Suprapubic skin (tissue), 4 donors: ENCODE measurements around the gene THAP11. TPM values are rescaled to one million over a fixed set of nuclear protein-coding genes. Genes with fewer than 3 reads are reported as not detected.
A peak's percentile ranks its signal among the peaks of the same experiment; 100 is the strongest.

Experiments
- DNase-seq, 2 donors: peaks; one replicate each; pipeline ENCODE4 v3.0.0-alpha.2; 2019; ENCODE audit warnings: low spot score in 2 of 2
- H3K27ac ChIP-seq: fragments of 200-600 bp; sonication (generic); one replicate; pipeline ENCODE4 v1.5.1; 2019
- H3K27me3 ChIP-seq: fragments of 200-600 bp; sonication (generic); one replicate; pipeline ENCODE4 v1.5.1; 2019
- H3K36me3 ChIP-seq: fragments of 200-600 bp; sonication (generic); one replicate; pipeline ENCODE4 v1.5.1; 2019
- H3K4me1 ChIP-seq: fragments of 200-600 bp; sonication (generic); one replicate; pipeline ENCODE4 v1.5.1; 2019
- H3K4me3 ChIP-seq: fragments of 200-600 bp; sonication (generic); one replicate; pipeline ENCODE4 v1.5.1; 2019; ENCODE audit warnings: mild to moderate bottlenecking
- H3K9me3 ChIP-seq: fragments of 200-600 bp; sonication (generic); one replicate; pipeline ENCODE4 v1.5.1; 2019
- CTCF ChIP-seq, 2 donors: fragments of 200-600 bp in 1 of 2; fragments of 450-650 bp in 1 of 2; sonication (generic) in 1 of 2; IDR thresholded peaks; one replicate each; pipeline ENCODE4 v1.5.1; 2016 to 2019; ENCODE audit warnings: antibody characterized with exemption in 2 of 2, mild to moderate bottlenecking in 1 of 2, moderate library complexity in 1 of 2
- EP300 ChIP-seq: sonication (generic); formaldehyde crosslinking; IDR thresholded peaks from one replicate; pipeline ENCODE4 v1.6.1; 2017; ENCODE audit warnings: antibody characterized with exemption
- POLR2A ChIP-seq, 2 donors: fragments of 450-650 bp; IDR thresholded peaks; one replicate each; pipeline ENCODE4 v1.6.1; 2017; ENCODE audit warnings: antibody characterized with exemption in 2 of 2, mild to moderate bottlenecking in 2 of 2, moderate library complexity in 2 of 2
- POLR2AphosphoS5 ChIP-seq, 3 donors: sonication (generic); formaldehyde crosslinking; IDR thresholded peaks; one replicate each; pipeline ENCODE4 v1.6.1; 2017; ENCODE audit warnings: antibody characterized with exemption in 3 of 3
- WGBS: methylation state at CpG from one replicate; pipeline ENCODE4 v1.1.5; 2018; 5-methylcytosine and 5-hydroxymethylcytosine counted together
- total RNA-seq, 4 donors: library from RNA; depleted of rRNA; stranded (reverse); fragments of >200 nt; gene quantifications; one replicate each; pipeline ENCODE4 v1.1.0, GENCODE V29; 2016

Gene THAP11
- total RNA-seq, 4 donors from 2014 or later = 45.7 to 92.0 (median 76.4) TPM

- TF ChIP-seq POLR2AphosphoS5 (IDR thresholded peaks at IDR 0.05) (no peak), CTCF (IDR thresholded peaks at IDR 0.05) (no peak), EP300 (no peak), POLR2A (IDR thresholded peaks at IDR 0.05) (no peak)
- H3K36me3 ChIP-seq = no peaks in the 10 kb centered on the region
- H3K9me3 ChIP-seq = no peaks in the 10 kb centered on the region
- DNase-seq = peak in 1 of 2 donors; percentile 81
- WGBS = 0% methylated on average over 8 of the region's 62 CpGs
- peak within 1 kb of the TSS; percentile 95 for H3K27ac ChIP-seq
- no peaks in the 10 kb centered on the region for H3K27me3 ChIP-seq
- H3K4me3 ChIP-seq = peak within 1 kb of the TSS; percentile 83
- peaks cover 57% of the 10 kb centered on the region for H3K4me1 ChIP-seq
Measured at GRCh38 chr16:67847064-67847861, 5.1 kb downstream of the THAP11 start, which contains the start of gene CENPT. Gene CENPT, minus strand, starts transcription at chr16:67847693. Its CDS starts 13,834 bp downstream, at chr16:67833859.

- H3K9me3 ChIP-seq = no peaks in the 10 kb centered on the region
- no peak for TF ChIP-seq CTCF (IDR thresholded peaks at IDR 0.05)
- TF ChIP-seq POLR2A (IDR thresholded peaks at IDR 0.05) = no peak
- no peak for TF ChIP-seq POLR2AphosphoS5 (IDR thresholded peaks at IDR 0.05)
- TF ChIP-seq EP300 = no peak
- no peaks in the 10 kb centered on the region for H3K27me3 ChIP-seq
- H3K4me1 ChIP-seq = peaks cover 48% of the 10 kb centered on the region
- no peak for DNase-seq
- no peaks in the 10 kb centered on the region for H3K36me3 ChIP-seq
- peak overlapping the region; percentile 95 for H3K27ac ChIP-seq
- 89% methylated on average over 11 of the region's 11 CpGs for WGBS
- peak overlapping the region; percentile 83 for H3K4me3 ChIP-seq
Measured at GRCh38 chr16:67848118-67848517, 6.0 kb downstream of the THAP11 start.

GRCh38 chr16:67853670-67854069 lies 11.6 kb downstream of the THAP11 start:
- Histone ChIP-seq H3K36me3 (no peaks in the 10 kb centered on the region), H3K9me3 (no peaks in the 10 kb centered on the region), H3K27ac (no peak overlapping the region), H3K4me3 (no peak overlapping the region), H3K27me3 (no peaks in the 10 kb centered on the region), H3K4me1 (peaks cover 34% of the 10 kb centered on the region)
- WGBS = 100% methylated on average over 3 of the region's 3 CpGs
- no peak for TF ChIP-seq CTCF (IDR thresholded peaks at IDR 0.05)
- no peak for TF ChIP-seq POLR2AphosphoS5 (IDR thresholded peaks at IDR 0.05)
- no peak for TF ChIP-seq EP300
- no peak for TF ChIP-seq POLR2A (IDR thresholded peaks at IDR 0.05)
- no peak for DNase-seq

- H3K4me3 ChIP-seq = no peak overlapping the region
- no peaks in the 10 kb centered on the region for H3K27me3 ChIP-seq
- no peaks in the 10 kb centered on the region for H3K9me3 ChIP-seq
- TF ChIP-seq POLR2A (IDR thresholded peaks at IDR 0.05) = no peak
- no peak for TF ChIP-seq CTCF (IDR thresholded peaks at IDR 0.05)
- TF ChIP-seq POLR2AphosphoS5 (IDR thresholded peaks at IDR 0.05) = no peak
- TF ChIP-seq EP300 = no peak
- H3K27ac ChIP-seq = peak overlapping the region; percentile 2
- no peaks in the 10 kb centered on the region for H3K36me3 ChIP-seq
- H3K4me1 ChIP-seq = peaks cover 40% of the 10 kb centered on the region
- 89% methylated on average over 10 of the region's 10 CpGs for WGBS
- DNase-seq = no peak
Measured at GRCh38 chr16:67855789-67856188, 13.7 kb downstream of the THAP11 start.

- peaks cover 53% of the 10 kb centered on the region for H3K4me1 ChIP-seq
- no peaks in the 10 kb centered on the region for H3K27me3 ChIP-seq
- H3K27ac ChIP-seq = peak overlapping the region; percentile 97
- 85% methylated on average over 5 of the region's 5 CpGs for WGBS
- H3K36me3 ChIP-seq = no peaks in the 10 kb centered on the region
- H3K4me3 ChIP-seq = no peak overlapping the region
- no peaks in the 10 kb centered on the region for H3K9me3 ChIP-seq
- TF ChIP-seq POLR2A (IDR thresholded peaks at IDR 0.05) (no peak), CTCF (IDR thresholded peaks at IDR 0.05) (no peak), EP300 (no peak), POLR2AphosphoS5 (IDR thresholded peaks at IDR 0.05) (no peak)
- DNase-seq = no peak
Measured at GRCh38 chr16:67856927-67857546, 14.9 kb downstream of the THAP11 start.
